ENCODE measurements around the gene FRYL.

- TF ChIP-seq, protein P1, sequence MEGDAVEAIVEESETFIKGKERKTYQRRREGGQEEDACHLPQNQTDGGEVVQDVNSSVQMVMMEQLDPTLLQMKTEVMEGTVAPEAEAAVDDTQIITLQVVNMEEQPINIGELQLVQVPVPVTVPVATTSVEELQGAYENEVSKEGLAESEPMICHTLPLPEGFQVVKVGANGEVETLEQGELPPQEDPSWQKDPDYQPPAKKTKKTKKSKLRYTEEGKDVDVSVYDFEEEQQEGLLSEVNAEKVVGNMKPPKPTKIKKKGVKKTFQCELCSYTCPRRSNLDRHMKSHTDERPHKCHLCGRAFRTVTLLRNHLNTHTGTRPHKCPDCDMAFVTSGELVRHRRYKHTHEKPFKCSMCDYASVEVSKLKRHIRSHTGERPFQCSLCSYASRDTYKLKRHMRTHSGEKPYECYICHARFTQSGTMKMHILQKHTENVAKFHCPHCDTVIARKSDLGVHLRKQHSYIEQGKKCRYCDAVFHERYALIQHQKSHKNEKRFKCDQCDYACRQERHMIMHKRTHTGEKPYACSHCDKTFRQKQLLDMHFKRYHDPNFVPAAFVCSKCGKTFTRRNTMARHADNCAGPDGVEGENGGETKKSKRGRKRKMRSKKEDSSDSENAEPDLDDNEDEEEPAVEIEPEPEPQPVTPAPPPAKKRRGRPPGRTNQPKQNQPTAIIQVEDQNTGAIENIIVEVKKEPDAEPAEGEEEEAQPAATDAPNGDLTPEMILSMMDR (conservative IDR thresholded peaks at IDR 0.05; ENCODE audit: low read depth, low read length): no peak
- no peak for TF ChIP-seq EZH2 (IDR thresholded peaks at IDR 0.05; ENCODE audit: borderline replicate concordance, low read depth, low read length, poor library complexity, severe bottlenecking)
Measured at GRCh38 chr4:48739560-48740019, 40.5 kb downstream of the FRYL start.

Data from A673 (cell line).